IPS DF 6.9 (cell line): ENCODE data around the gene CEP83.
A peak's percentile ranks its signal among the peaks of the same experiment; 100 is the strongest.

Experiments
- DNase-seq: peaks from one replicate; pipeline ENCODE4 v3.0.0-alpha.2; 2013; ENCODE audit warnings: low read depth, low spot score
- H3K27ac ChIP-seq: one replicate; pipeline ENCODE4 v1.5.1; 2013; ENCODE audit warnings: low read length, control low read depth
- H3K27me3 ChIP-seq: 2 replicates; pipeline ENCODE4 v1.6.1; 2013; ENCODE audit warnings: mild to moderate bottlenecking, low read length; ENCODE audit not compliant: control insufficient read depth, insufficient read depth
- H3K36me3 ChIP-seq: 2 replicates; pipeline ENCODE4 v1.6.1; 2013; ENCODE audit warnings: low read length; ENCODE audit not compliant: control insufficient read depth, insufficient read depth
- H3K4me1 ChIP-seq: 2 replicates; pipeline ENCODE4 v1.6.1; 2013; ENCODE audit warnings: low read length; ENCODE audit not compliant: control insufficient read depth, insufficient read depth
- H3K4me3 ChIP-seq: 2 replicates; pipeline ENCODE4 v1.5.1; 2013; ENCODE audit warnings: mild to moderate bottlenecking, low read length
- H3K9me3 ChIP-seq: 2 replicates; pipeline ENCODE4 v1.6.1; 2013; ENCODE audit warnings: low read length, inconsistent platforms; ENCODE audit not compliant: control insufficient read depth, insufficient read depth
- whole genome bisulfite sequencing: extraction: QIAGEN DNeasy Blood & Tissue Kit; methylation state at CpG from one replicate; pipeline ENCODE4 v1.1.7; 2013; ENCODE audit warnings: mixed read lengths, missing lambda C conversion rate; ENCODE audit not compliant: insufficient read length, insufficient coverage; 5-methylcytosine and 5-hydroxymethylcytosine counted together

Gene CEP83

GRCh38 chr12:94459728-94460615 is at the start of gene CEP83:
Gene CEP83, minus strand, starts transcription at chr12:94459867. Its CDS starts 47,377 bp downstream, at chr12:94412490.
- H3K4me3 ChIP-seq = peak within 1 kb of the TSS; percentile 51
- H3K36me3 ChIP-seq = no peaks in the 10 kb centered on the region
- peak; percentile 67 for DNase-seq
- no peak within 1 kb of the TSS for H3K27ac ChIP-seq
- H3K27me3 ChIP-seq = no peaks in the 10 kb centered on the region
- H3K9me3 ChIP-seq = no peaks in the 10 kb centered on the region
- H3K4me1 ChIP-seq = no peaks in the 10 kb centered on the region
- no CpG with 5 or more reads among the region's 77 CpGs for WGBS

GRCh38 chr12:94509317-94509716 is 49.6 kb upstream of the CEP83 start:
- Histone ChIP-seq H3K4me1 (no peaks in the 10 kb centered on the region), H3K9me3 (no peaks in the 10 kb centered on the region; the same call in 1 of the 2 replicates), H3K27me3 (no peaks in the 10 kb centered on the region), H3K27ac (no peak overlapping the region), H3K4me3 (no peak overlapping the region), H3K36me3 (no peaks in the 10 kb centered on the region)
- no peak for DNase-seq
- no CpG with 5 or more reads among the region's 3 CpGs for WGBS

- no CpG with 5 or more reads among the region's 3 CpGs for WGBS
- Histone ChIP-seq H3K9me3 (no peaks in the 10 kb centered on the region), H3K36me3 (no peaks in the 10 kb centered on the region), H3K27me3 (no peaks in the 10 kb centered on the region), H3K4me3 (no peak overlapping the region), H3K27ac (no peak overlapping the region), H3K4me1 (no peaks in the 10 kb centered on the region)
- DNase-seq = no peak
Observed at GRCh38 chr12:94507455-94507854, 47.8 kb upstream of the CEP83 start.

- H3K9me3 ChIP-seq = no peaks in the 10 kb centered on the region
- DNase-seq = no peak
- no peak overlapping the region for H3K27ac ChIP-seq
- no peaks in the 10 kb centered on the region for H3K36me3 ChIP-seq
- no peaks in the 10 kb centered on the region for H3K27me3 ChIP-seq
- no peaks in the 10 kb centered on the region for H3K4me1 ChIP-seq
- no peak overlapping the region for H3K4me3 ChIP-seq
- WGBS = no CpG with 5 or more reads among the region's 1 CpG
Observed at GRCh38 chr12:94504386-94504785, 44.7 kb upstream of the CEP83 start.

GRCh38 chr12:94503619-94504018 is 44.0 kb upstream of the CEP83 start:
- Histone ChIP-seq H3K4me1 (no peaks in the 10 kb centered on the region), H3K27me3 (no peaks in the 10 kb centered on the region)
- no CpG with 5 or more reads among the region's 1 CpG for WGBS

GRCh38 chr12:94500831-94501567 is 41.3 kb upstream of the CEP83 start:
- Histone ChIP-seq H3K4me3 (no peak overlapping the region), H3K27me3 (no peaks in the 10 kb centered on the region), H3K27ac (no peak overlapping the region), H3K9me3 (no peaks in the 10 kb centered on the region), H3K36me3 (no peaks in the 10 kb centered on the region), H3K4me1 (no peaks in the 10 kb centered on the region)
- WGBS = no CpG with 5 or more reads among the region's 3 CpGs
- no peak for DNase-seq

More at GRCh38 chr12:94503619-94504018, 44.0 kb upstream of the CEP83 start:
- H3K36me3 ChIP-seq = no peaks in the 10 kb centered on the region
- DNase-seq = no peak
- H3K27ac ChIP-seq = no peak overlapping the region
- no peaks in the 10 kb centered on the region for H3K9me3 ChIP-seq
- no peak overlapping the region for H3K4me3 ChIP-seq

- Histone ChIP-seq H3K36me3 (no peaks in the 10 kb centered on the region), H3K4me3 (no peak overlapping the region), H3K27me3 (no peaks in the 10 kb centered on the region), H3K27ac (no peak overlapping the region), H3K9me3 (no peaks in the 10 kb centered on the region), H3K4me1 (no peaks in the 10 kb centered on the region)
- WGBS = no CpG with 5 or more reads among the region's 3 CpGs
- no peak for DNase-seq
Observed at GRCh38 chr12:94498698-94499097, 39.0 kb upstream of the CEP83 start.

GRCh38 chr12:94498073-94498472 is 38.4 kb upstream of the CEP83 start:
- H3K4me3 ChIP-seq = no peak overlapping the region

GRCh38 chr12:94495445-94496115 is 35.9 kb upstream of the CEP83 start:
- no peaks in the 10 kb centered on the region for H3K27me3 ChIP-seq
- H3K9me3 ChIP-seq = no peaks in the 10 kb centered on the region
- no peaks in the 10 kb centered on the region for H3K4me1 ChIP-seq
- no peaks in the 10 kb centered on the region for H3K36me3 ChIP-seq
- no peak for DNase-seq
- no peak overlapping the region for H3K4me3 ChIP-seq
- H3K27ac ChIP-seq = no peak overlapping the region
- no CpG with 5 or more reads among the region's 4 CpGs for whole genome bisulfite sequencing

More at GRCh38 chr12:94498073-94498472, 38.4 kb upstream of the CEP83 start:
- H3K9me3 ChIP-seq = no peaks in the 10 kb centered on the region
- peak; percentile 2 for DNase-seq
- no peak overlapping the region for H3K27ac ChIP-seq
- WGBS = no CpG with 5 or more reads among the region's 8 CpGs
- no peaks in the 10 kb centered on the region for H3K27me3 ChIP-seq
- H3K36me3 ChIP-seq = no peaks in the 10 kb centered on the region
- no peaks in the 10 kb centered on the region for H3K4me1 ChIP-seq

GRCh38 chr12:94491489-94491888 is 31.8 kb upstream of the CEP83 start:
- no peak overlapping the region for H3K27ac ChIP-seq
- no CpG with 5 or more reads among the region's 2 CpGs for WGBS
- H3K9me3 ChIP-seq = no peaks in the 10 kb centered on the region
- no peak overlapping the region for H3K4me3 ChIP-seq
- H3K36me3 ChIP-seq = no peaks in the 10 kb centered on the region
- no peaks in the 10 kb centered on the region for H3K27me3 ChIP-seq
- H3K4me1 ChIP-seq = no peaks in the 10 kb centered on the region
- DNase-seq = no peak
